H1 (cell line): ENCODE results near the gene CISTR. TPM values are rescaled to one million over a fixed set of nuclear protein-coding genes. Genes with fewer than 3 reads are reported as not detected.
A peak's percentile ranks its signal among the peaks of the same experiment; 100 is the strongest.

Experiments
- ASH2L ChIP-seq: fragments of 200-600, 300-600 bp; sonication (generic); IDR thresholded peaks from one replicate; pipeline ENCODE4 v1.7.1; 2017; ENCODE audit warnings: low read length
- CEBPB ChIP-seq: IDR thresholded peaks from 2 replicates; pipeline ENCODE4 v1.6.1; 2012; ENCODE audit warnings: low read depth, low read length
- KDM4A ChIP-seq: IDR thresholded peaks from one replicate; pipeline ENCODE4 v1.7.1; 2012; ENCODE audit warnings: low read depth, mild to moderate bottlenecking, moderate library complexity, low read length, inconsistent platforms; ENCODE audit not compliant: severe bottlenecking
- NRF1 ChIP-seq: IDR thresholded peaks from 2 replicates; pipeline ENCODE4 v1.6.1; 2011; ENCODE audit warnings: mild to moderate bottlenecking, low read depth, low read length, improper control_type of control experiment
- PHF8 ChIP-seq: fragments of 200-600 bp; sonication (generic); conservative IDR thresholded peaks from 2 replicates; pipeline ENCODE4 v1.7.1; 2012; ENCODE audit warnings: low read depth, mild to moderate bottlenecking, inconsistent platforms, low read length, moderate library complexity
- POLR2AphosphoS5 ChIP-seq: IDR thresholded peaks from 2 replicates; pipeline ENCODE4 v1.6.1; 2011; ENCODE audit warnings: low read depth, low read length
- POU5F1 ChIP-seq: IDR thresholded peaks from 2 replicates; pipeline ENCODE4 v1.6.1; 2011; ENCODE audit warnings: low read depth, mild to moderate bottlenecking, low read length, moderate library complexity
- RFX5 ChIP-seq: IDR thresholded peaks from 2 replicates; pipeline ENCODE4 v1.6.1; 2011; ENCODE audit warnings: low read depth, low read length, improper control_type of control experiment, borderline replicate concordance
- RXRA ChIP-seq: IDR thresholded peaks from 2 replicates; pipeline ENCODE4 v1.6.1; 2011; ENCODE audit warnings: low read depth, mild to moderate bottlenecking, low read length, moderate library complexity; ENCODE audit not compliant: insufficient read depth
- SP4 ChIP-seq: IDR thresholded peaks from 2 replicates; pipeline ENCODE4 v1.6.1; 2012; ENCODE audit warnings: low read length, inconsistent platforms
- TCF12 ChIP-seq: IDR thresholded peaks from 2 replicates; pipeline ENCODE4 v1.6.1; 2011; ENCODE audit warnings: low read depth, mild to moderate bottlenecking, low read length
- polyA plus RNA-seq, 7 experiments: library from polyadenylated mRNA; depleted of rRNA in 3 of 7; stranded (reverse) in 5 of 7; unstranded in 2 of 7; fragments of >200 nt in 5 of 7; fragments of 200-250 nt in 2 of 7; gene quantifications; 1 replicate in 5 of 7; 2 replicates in 1 of 7; 4 replicates in 1 of 7; pipeline versions ENCODE4 v1.2.1 to v1.2.3, GENCODE V29; 2011 to 2013; ENCODE audit warnings: missing spikeins in 2 of 7, mixed read lengths in 2 of 7
- total RNA-seq: library from RNA; stranded (reverse); fragmentation: NEBNext Ultra II Directional; extraction: Animal tissue kit (Norgen Biotek cat#: 25700); gene quantifications from 2 replicates; pipeline ENCODE4 v1.2.1, GENCODE V29; 2021
- TF ChIP-seq, protein P1 (sequence below): IDR thresholded peaks from 2 replicates; pipeline ENCODE4 v1.6.1; 2011; ENCODE audit warnings: low read length, improper control_type of control experiment

CISTR gene
- total and polyA plus RNA-seq, 2 of the 8 experiments (the other 6 are each of a cell fraction or from before 2014, with no cell fraction given): not detected

GRCh38 chr12:53696655-53697331 is 55.0 kb downstream of the CISTR start (continued):
- TF ChIP-seq TCF12 (no peak), RXRA (no peak), POLR2AphosphoS5 (no peak), KDM4A (peak; percentile 22), POU5F1 (no peak), RFX5 (no peak), NRF1 (no peak), CEBPB (no peak), PHF8 (0 out of 2 replicates have a peak, but pooled peaks have one; percentile 29), ASH2L (peak; percentile 67), SP4 (no peak)
- TF ChIP-seq, protein P1, sequence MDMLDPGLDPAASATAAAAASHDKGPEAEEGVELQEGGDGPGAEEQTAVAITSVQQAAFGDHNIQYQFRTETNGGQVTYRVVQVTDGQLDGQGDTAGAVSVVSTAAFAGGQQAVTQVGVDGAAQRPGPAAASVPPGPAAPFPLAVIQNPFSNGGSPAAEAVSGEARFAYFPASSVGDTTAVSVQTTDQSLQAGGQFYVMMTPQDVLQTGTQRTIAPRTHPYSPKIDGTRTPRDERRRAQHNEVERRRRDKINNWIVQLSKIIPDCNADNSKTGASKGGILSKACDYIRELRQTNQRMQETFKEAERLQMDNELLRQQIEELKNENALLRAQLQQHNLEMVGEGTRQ: no peak
- TF ChIP-seq, all 59 proteins: peak for 5

Other genes starting within 250 kb of the CISTR start
- 0.80 TPM in 1 of 2 replicates, not detected in the other for gene NPFF, start 244.5 kb downstream of the CISTR start, total RNA-seq
- not detected in 2 replicates for gene NPFF, start 244.5 kb downstream of the CISTR start, polyA plus RNA-seq (2011; rRNA removed)
- gene ATF7, start 125.6 kb downstream of the CISTR start, total RNA-seq: 16.6 and 18.4 TPM in 2 replicates
- 8.3 and 10.1 TPM in 2 replicates for gene ATF7, start 125.6 kb downstream of the CISTR start, polyA plus RNA-seq (2011; rRNA removed)
- gene ATP5MC2, start 75.9 kb downstream of the CISTR start, total RNA-seq: 401 and 408 TPM in 2 replicates
- gene ATP5MC2, start 75.9 kb downstream of the CISTR start, polyA plus RNA-seq (2011; rRNA removed): 823 and 952 TPM in 2 replicates
- 18.7 and 20.3 TPM in 2 replicates for gene CALCOCO1, start 24.5 kb downstream of the CISTR start, total RNA-seq
- gene CALCOCO1, start 24.5 kb downstream of the CISTR start, polyA plus RNA-seq (2011; rRNA removed): 35.3 and 39.3 TPM in 2 replicates
- gene HOXC13, start 186.9 kb upstream of the CISTR start, total RNA-seq: 0.13 TPM in 1 of 2 replicates, not detected in the other
- 0.02 TPM in 1 of 2 replicates, not detected in the other for gene HOXC13, start 186.9 kb upstream of the CISTR start, polyA plus RNA-seq (2011; rRNA removed)
- not detected in 2 replicates for gene HOXC12, start 202.9 kb upstream of the CISTR start, total RNA-seq
- gene HOXC12, start 202.9 kb upstream of the CISTR start, polyA plus RNA-seq (2011; rRNA removed): not detected in 2 replicates
- gene HOXC11, start 221.1 kb upstream of the CISTR start, total RNA-seq: not detected in 2 replicates
- gene HOXC11, start 221.1 kb upstream of the CISTR start, polyA plus RNA-seq (2011; rRNA removed): not detected in 2 replicates
- not detected in 2 replicates for gene HOTAIR, start 223.0 kb upstream of the CISTR start, total RNA-seq
- not detected in 2 replicates for gene HOTAIR, start 223.0 kb upstream of the CISTR start, polyA plus RNA-seq (2011; rRNA removed)
- gene HOXC10, start 233.2 kb upstream of the CISTR start, total RNA-seq: not detected in 2 replicates
- gene HOXC10, start 233.2 kb upstream of the CISTR start, polyA plus RNA-seq (2011; rRNA removed): not detected in 2 replicates
- gene HOXC9, start 248.2 kb upstream of the CISTR start, total RNA-seq: not detected in 2 replicates
- not detected in 2 replicates for gene HOXC9, start 248.2 kb upstream of the CISTR start, polyA plus RNA-seq (2011; rRNA removed)